ENCODE measurements around the gene SGSM1. TPM values are rescaled to one million over a fixed set of nuclear protein-coding genes. Genes with fewer than 3 reads are reported as not detected.

The SGSM1 gene
- total RNA-seq, 3 donors from 2014 or later: 0.16 to 2.9 (median 1.9) TPM

- no peak for DNase-seq (ENCODE audit: low spot score in 2 of 2)
- TF ChIP-seq POLR2A (IDR thresholded peaks at IDR 0.05) (no peak), POLR2AphosphoS5 (IDR thresholded peaks at IDR 0.05) (no peak)
Measured at GRCh38 chr22:24841261-24841660, 35.2 kb downstream of the SGSM1 start.

GRCh38 chr22:24843048-24843447 lies 37.0 kb downstream of the SGSM1 start:
- H3K27me3 ChIP-seq: no peaks in the 10 kb centered on the region
- TF ChIP-seq POLR2A (IDR thresholded peaks at IDR 0.05) (no peak), CTCF (IDR thresholded peaks at IDR 0.05) (no peak), POLR2AphosphoS5 (IDR thresholded peaks at IDR 0.05) (no peak)
- no peak overlapping the region for H3K4me3 ChIP-seq
- no peak overlapping the region for H3K27ac ChIP-seq
- no peaks in the 10 kb centered on the region for H3K36me3 ChIP-seq
- DNase-seq (ENCODE audit: low spot score in 2 of 2): no peak
- H3K9me3 ChIP-seq: no peaks in the 10 kb centered on the region
- H3K4me1 ChIP-seq: no peaks in the 10 kb centered on the region
- intact Hi-C loops (cut with DNase I; ENCODE audit: low total_unique reads): no loop called here

More at GRCh38 chr22:24841261-24841660, 35.2 kb downstream of the SGSM1 start:
- no peaks in the 10 kb centered on the region for H3K9me3 ChIP-seq
- H3K27ac ChIP-seq: no peak overlapping the region
- no peaks in the 10 kb centered on the region for H3K36me3 ChIP-seq
- H3K4me1 ChIP-seq: no peaks in the 10 kb centered on the region
- no peak overlapping the region for H3K4me3 ChIP-seq
- no peaks in the 10 kb centered on the region for H3K27me3 ChIP-seq
- intact Hi-C loops (cut with DNase I; ENCODE audit: low total_unique reads): no loop called here

- H3K27me3 ChIP-seq: no peaks in the 10 kb centered on the region
- H3K9me3 ChIP-seq: no peaks in the 10 kb centered on the region
- DNase-seq (ENCODE audit: low spot score in 2 of 2): no peak
- TF ChIP-seq POLR2A (IDR thresholded peaks at IDR 0.05): no peak
- no peak for TF ChIP-seq CTCF (IDR thresholded peaks at IDR 0.05)
- no peak for TF ChIP-seq POLR2AphosphoS5 (IDR thresholded peaks at IDR 0.05)
- no peak overlapping the region for H3K27ac ChIP-seq
- intact Hi-C loops (cut with DNase I; ENCODE audit: low total_unique reads): no loop called here
- H3K4me1 ChIP-seq: no peaks in the 10 kb centered on the region
- no peak overlapping the region for H3K4me3 ChIP-seq
- no peaks in the 10 kb centered on the region for H3K36me3 ChIP-seq
Measured at GRCh38 chr22:24845041-24845898, 39.3 kb downstream of the SGSM1 start.

GRCh38 chr22:24847490-24847889 lies 41.5 kb downstream of the SGSM1 start:
- H3K4me1 ChIP-seq: no peaks in the 10 kb centered on the region
- no peaks in the 10 kb centered on the region for H3K36me3 ChIP-seq
- no peak for DNase-seq (ENCODE audit: low spot score in 2 of 2)
- TF ChIP-seq POLR2A (IDR thresholded peaks at IDR 0.05) (no peak), POLR2AphosphoS5 (IDR thresholded peaks at IDR 0.05) (no peak), CTCF (IDR thresholded peaks at IDR 0.05) (no peak)
- H3K4me3 ChIP-seq: no peak overlapping the region
- H3K27me3 ChIP-seq: no peaks in the 10 kb centered on the region
- intact Hi-C loops (cut with DNase I; ENCODE audit: low total_unique reads): no loop called here
- H3K27ac ChIP-seq: no peak overlapping the region
- no peaks in the 10 kb centered on the region for H3K9me3 ChIP-seq

GRCh38 chr22:24848559-24849168 lies 42.7 kb downstream of the SGSM1 start:
- no peaks in the 10 kb centered on the region for H3K4me1 ChIP-seq
- no peaks in the 10 kb centered on the region for H3K9me3 ChIP-seq
- H3K27me3 ChIP-seq: no peaks in the 10 kb centered on the region
- H3K36me3 ChIP-seq: no peaks in the 10 kb centered on the region
- no peak overlapping the region for H3K27ac ChIP-seq
- no peak for TF ChIP-seq POLR2A (IDR thresholded peaks at IDR 0.05)
- no peak for DNase-seq (ENCODE audit: low spot score in 2 of 2)
- no peak overlapping the region for H3K4me3 ChIP-seq
- intact Hi-C loops (cut with DNase I; ENCODE audit: low total_unique reads): no loop called here

- intact Hi-C loops (cut with DNase I; ENCODE audit: low total_unique reads): no loop called here
- H3K4me1 ChIP-seq: no peaks in the 10 kb centered on the region
- no peaks in the 10 kb centered on the region for H3K27me3 ChIP-seq
- DNase-seq (ENCODE audit: low spot score in 2 of 2): no peak
- no peak for TF ChIP-seq CTCF (IDR thresholded peaks at IDR 0.05)
- TF ChIP-seq POLR2AphosphoS5 (IDR thresholded peaks at IDR 0.05): no peak
- no peak for TF ChIP-seq POLR2A (IDR thresholded peaks at IDR 0.05)
- no peaks in the 10 kb centered on the region for H3K9me3 ChIP-seq
- no peaks in the 10 kb centered on the region for H3K36me3 ChIP-seq
- no peak overlapping the region for H3K27ac ChIP-seq
- H3K4me3 ChIP-seq: no peak overlapping the region
Measured at GRCh38 chr22:24855794-24856193, 49.8 kb downstream of the SGSM1 start.

Data from breast epithelium (tissue), 4 donors.